Parathyroid adenoma (tissue), 2 donors: ENCODE results near the gene CD44.

Experiments
- H2AFZ ChIP-seq: fragments of 300-600 bp; sonication (generic); one replicate; pipeline ENCODE4 v1.7.0; 2017; ENCODE audit warnings: antibody characterized with exemption, mild to moderate bottlenecking
- H3K27ac ChIP-seq: fragments of 300-600 bp; sonication (generic); one replicate; pipeline ENCODE4 v1.7.0; 2017
- H3K27me3 ChIP-seq: fragments of 300-600 bp; sonication (generic); one replicate; pipeline ENCODE4 v1.7.0; 2017; ENCODE audit warnings: low read length; ENCODE audit not compliant: control insufficient read depth, insufficient read depth
- H3K36me3 ChIP-seq: fragments of 300-600 bp; sonication (generic); one replicate; pipeline ENCODE4 v1.7.0; 2017; ENCODE audit warnings: low read length; ENCODE audit not compliant: control insufficient read depth, insufficient read depth
- H3K4me1 ChIP-seq: fragments of 300-600 bp; sonication (generic); one replicate; pipeline ENCODE4 v1.7.0; 2017; ENCODE audit warnings: control low read depth
- H3K4me2 ChIP-seq: fragments of 300-600 bp; sonication (generic); one replicate; pipeline ENCODE4 v1.7.0; 2017; ENCODE audit warnings: low read length
- H3K4me3 ChIP-seq: fragments of 300-600 bp; sonication (generic); one replicate; pipeline ENCODE4 v1.7.0; 2017; ENCODE audit warnings: low read depth, low read length
- H3K79me2 ChIP-seq: fragments of 300-600 bp; sonication (generic); one replicate; pipeline ENCODE4 v1.7.0; 2017; ENCODE audit warnings: control low read depth
- H3K9ac ChIP-seq: fragments of 300-600 bp; sonication (generic); one replicate; pipeline ENCODE4 v1.7.0; 2017; ENCODE audit warnings: mild to moderate bottlenecking
- H3K9me3 ChIP-seq: fragments of 300-600 bp; sonication (generic); one replicate; pipeline ENCODE4 v1.7.0; 2017; ENCODE audit warnings: low read length; ENCODE audit not compliant: control insufficient read depth
- TF ChIP-seq, protein P1 (sequence below): fragments of 300-600 bp; sonication (generic); IDR thresholded peaks from one replicate; pipeline ENCODE4 v1.7.0; 2017; ENCODE audit warnings: antibody characterized with exemption, mild to moderate bottlenecking
- donor health status: primary hyperparathyroidism.

CD44 gene

DNA sequence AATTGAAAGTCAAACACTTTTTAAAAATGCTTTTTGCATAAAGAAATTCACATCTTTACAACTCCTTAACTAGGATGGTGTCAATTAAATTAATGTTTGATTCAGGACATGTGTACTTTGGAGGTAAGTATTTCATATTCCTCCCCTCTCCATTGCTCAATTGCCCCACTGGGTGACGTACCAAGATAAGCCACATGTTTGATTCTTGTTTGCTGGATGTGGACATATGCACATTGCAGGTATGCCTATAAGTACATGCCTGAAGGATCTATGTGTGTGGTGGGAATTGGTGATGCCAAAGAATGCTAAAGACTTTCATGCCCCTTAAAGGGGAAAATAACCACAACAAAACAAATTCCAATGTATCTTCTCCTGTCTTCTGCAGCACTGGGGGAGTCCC is 5.8 kb downstream of the CD44 start:
- no peak overlapping the region for H3K4me2 ChIP-seq
- TF ChIP-seq, protein P1, sequence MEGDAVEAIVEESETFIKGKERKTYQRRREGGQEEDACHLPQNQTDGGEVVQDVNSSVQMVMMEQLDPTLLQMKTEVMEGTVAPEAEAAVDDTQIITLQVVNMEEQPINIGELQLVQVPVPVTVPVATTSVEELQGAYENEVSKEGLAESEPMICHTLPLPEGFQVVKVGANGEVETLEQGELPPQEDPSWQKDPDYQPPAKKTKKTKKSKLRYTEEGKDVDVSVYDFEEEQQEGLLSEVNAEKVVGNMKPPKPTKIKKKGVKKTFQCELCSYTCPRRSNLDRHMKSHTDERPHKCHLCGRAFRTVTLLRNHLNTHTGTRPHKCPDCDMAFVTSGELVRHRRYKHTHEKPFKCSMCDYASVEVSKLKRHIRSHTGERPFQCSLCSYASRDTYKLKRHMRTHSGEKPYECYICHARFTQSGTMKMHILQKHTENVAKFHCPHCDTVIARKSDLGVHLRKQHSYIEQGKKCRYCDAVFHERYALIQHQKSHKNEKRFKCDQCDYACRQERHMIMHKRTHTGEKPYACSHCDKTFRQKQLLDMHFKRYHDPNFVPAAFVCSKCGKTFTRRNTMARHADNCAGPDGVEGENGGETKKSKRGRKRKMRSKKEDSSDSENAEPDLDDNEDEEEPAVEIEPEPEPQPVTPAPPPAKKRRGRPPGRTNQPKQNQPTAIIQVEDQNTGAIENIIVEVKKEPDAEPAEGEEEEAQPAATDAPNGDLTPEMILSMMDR, result no peak
- no peak overlapping the region for H3K27ac ChIP-seq
- no peaks in the 10 kb centered on the region for H3K36me3 ChIP-seq
- H2AFZ ChIP-seq, result no peak overlapping the region
- H3K4me3 ChIP-seq, result no peak overlapping the region
- H3K27me3 ChIP-seq, result no peaks in the 10 kb centered on the region
- H3K9me3 ChIP-seq, result no peaks in the 10 kb centered on the region
- H3K9ac ChIP-seq, result no peak overlapping the region
- peaks cover 2% of the 10 kb centered on the region for H3K79me2 ChIP-seq
- peaks cover 4% of the 10 kb centered on the region for H3K4me1 ChIP-seq

DNA sequence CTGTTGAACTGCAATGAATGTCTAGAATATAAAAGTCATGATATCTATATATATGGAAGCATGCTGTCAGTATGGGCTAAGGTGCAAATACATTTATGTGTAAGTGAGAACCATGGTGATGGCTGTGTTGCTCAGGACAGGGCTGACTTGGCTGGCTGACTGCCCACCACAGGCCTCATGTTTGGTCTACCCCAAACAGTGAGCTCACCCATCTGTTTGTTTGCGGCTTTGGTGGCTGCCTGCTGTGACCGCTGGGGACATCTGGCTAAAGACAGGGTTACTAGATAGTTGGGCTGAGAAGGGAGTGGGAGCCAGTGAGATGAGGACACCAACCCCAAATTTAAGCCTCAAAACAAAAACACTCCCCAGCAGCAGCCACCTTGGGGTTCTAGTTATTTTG is 6.3 kb downstream of the CD44 start:
- TF ChIP-seq, protein P1, result no peak
- Histone ChIP-seq H3K79me2 (peaks cover 2% of the 10 kb centered on the region), H3K9ac (no peak overlapping the region), H3K27me3 (no peaks in the 10 kb centered on the region), H2AFZ (no peak overlapping the region), H3K9me3 (no peaks in the 10 kb centered on the region), H3K4me2 (no peak overlapping the region), H3K4me1 (peaks cover 4% of the 10 kb centered on the region), H3K4me3 (no peak overlapping the region), H3K27ac (no peak overlapping the region), H3K36me3 (no peaks in the 10 kb centered on the region)

DNA sequence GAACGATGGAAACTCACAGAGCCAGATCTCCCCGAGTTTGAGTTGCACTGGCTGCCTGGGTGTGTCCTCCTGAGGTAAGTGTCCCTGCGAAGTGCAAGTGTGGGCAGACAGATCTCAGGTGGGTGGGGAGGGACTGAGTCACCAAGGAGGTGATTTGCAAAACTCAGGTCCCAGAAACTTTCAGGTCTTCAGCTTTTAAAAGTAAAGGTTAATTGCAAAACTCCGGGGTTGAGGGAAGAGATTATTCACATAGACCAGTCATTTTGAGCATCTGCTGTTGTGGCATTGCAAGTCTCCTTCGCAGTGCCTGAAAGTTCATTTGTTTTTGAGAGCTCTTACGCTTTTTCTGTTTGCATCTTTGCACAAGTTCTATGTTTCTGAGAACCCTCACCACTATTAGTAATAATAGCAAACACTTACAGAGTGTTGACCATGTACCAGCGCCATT is 7.1 kb downstream of the CD44 start:
- TF ChIP-seq, protein P1, result no peak

DNA sequence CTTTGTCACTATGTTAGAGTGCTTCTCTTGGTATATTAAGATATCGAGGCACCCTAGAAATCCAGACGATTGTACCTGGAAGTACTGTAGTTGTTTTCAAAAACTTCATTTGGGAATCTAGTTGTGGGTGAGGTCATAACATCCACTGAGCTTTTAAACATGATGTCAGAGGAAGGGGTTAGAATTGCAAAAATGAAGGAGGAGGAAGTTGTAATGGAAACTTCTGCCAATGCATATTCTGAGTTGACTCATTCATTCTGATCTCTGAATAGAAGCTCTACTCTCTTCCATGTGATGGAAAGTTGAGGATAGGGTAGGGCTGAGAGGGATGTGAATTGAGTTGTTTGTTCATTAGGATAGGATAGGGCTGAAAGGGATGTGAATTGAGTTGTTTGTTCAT is 7.7 kb downstream of the CD44 start:
- Histone ChIP-seq H3K4me3 (no peak overlapping the region), H3K27me3 (no peaks in the 10 kb centered on the region), H3K4me1 (peaks cover 4% of the 10 kb centered on the region), H3K9me3 (no peaks in the 10 kb centered on the region), H3K27ac (no peak overlapping the region), H3K79me2 (peaks cover 2% of the 10 kb centered on the region), H3K4me2 (no peak overlapping the region), H2AFZ (no peak overlapping the region), H3K36me3 (no peaks in the 10 kb centered on the region), H3K9ac (no peak overlapping the region)
- TF ChIP-seq, protein P1, result no peak

More for the DNA sequence above, 7.1 kb downstream of the CD44 start:
- no peak overlapping the region for H3K9ac ChIP-seq
- H3K79me2 ChIP-seq, result peaks cover 2% of the 10 kb centered on the region
- no peaks in the 10 kb centered on the region for H3K36me3 ChIP-seq
- no peaks in the 10 kb centered on the region for H3K27me3 ChIP-seq
- peaks cover 4% of the 10 kb centered on the region for H3K4me1 ChIP-seq
- H3K27ac ChIP-seq, result no peak overlapping the region
- no peak overlapping the region for H2AFZ ChIP-seq
- H3K4me2 ChIP-seq, result no peak overlapping the region
- no peaks in the 10 kb centered on the region for H3K9me3 ChIP-seq
- no peak overlapping the region for H3K4me3 ChIP-seq

DNA sequence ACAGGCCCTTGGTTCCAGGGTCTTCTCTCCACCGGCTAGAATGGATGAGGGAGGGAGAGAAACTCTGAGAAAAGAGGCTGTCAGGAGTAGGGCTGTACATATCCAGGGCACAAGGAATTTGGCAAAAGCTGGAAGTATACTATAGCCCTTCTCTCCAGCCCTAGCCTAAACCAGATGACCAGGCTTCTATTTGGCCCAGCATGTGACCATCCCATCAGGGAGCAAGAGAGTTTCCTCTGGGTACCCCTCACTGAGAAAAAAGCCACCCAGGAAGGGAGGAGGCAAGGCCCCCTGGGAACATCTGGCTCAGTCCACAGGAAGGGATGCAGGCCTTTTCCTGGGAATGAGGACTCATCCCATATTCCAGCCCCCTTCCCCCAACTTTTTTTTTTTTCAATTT is 8.3 kb downstream of the CD44 start:
- Histone ChIP-seq H3K36me3 (no peaks in the 10 kb centered on the region), H3K4me3 (no peak overlapping the region), H3K27me3 (no peaks in the 10 kb centered on the region), H3K4me2 (no peak overlapping the region), H3K27ac (no peak overlapping the region), H3K9me3 (no peaks in the 10 kb centered on the region), H2AFZ (no peak overlapping the region), H3K9ac (no peak overlapping the region), H3K79me2 (peaks cover 2% of the 10 kb centered on the region), H3K4me1 (peaks cover 4% of the 10 kb centered on the region)
- TF ChIP-seq, protein P1, result no peak
